IMR-90 (cell line): ENCODE data around the gene CDC25A. TPM values are rescaled to one million over a fixed set of nuclear protein-coding genes. Genes with fewer than 3 reads are reported as not detected.

Experiments
- ATAC-seq: fragments of 200-7000 bp; cut with Tn5 transposase; 2 replicates; pipeline ENCODE4 v1.9.1; 2020; ENCODE audit warnings: low read depth, mild to moderate bottlenecking, moderate library complexity
- BruUV-seq: library from RNA; stranded (reverse); fragments of 400-500 nt; replicated peaks from 2 replicates; lab custom pipeline; 2021; lab: Mats Ljungman, UMichigan
- CTCF ChIA-PET: fragments of 300-600 bp; formaldehyde crosslinking; extraction: SDS; loops from one replicate; lab custom pipeline; 2021; ENCODE audit warnings: antibody characterized with exemption; lab: Yijun Ruan, JAX
- POLR2A ChIA-PET: fragments of 300-600 bp; sonication (Branson Sonifier 250); formaldehyde crosslinking; loops from one replicate; lab custom pipeline; 2022; ENCODE audit warnings: antibody characterized with exemption; ENCODE audit not compliant: unreplicated experiment; lab: Charles Lee
- DNase-seq: peaks from one replicate; pipeline ENCODE4 v3.0.0; 2013
- H2AFZ ChIP-seq: replicated peaks from 2 replicates; pipeline ENCODE3; 2013; ENCODE audit warnings: low read length, mild to moderate bottlenecking; ENCODE audit not compliant: poor library complexity
- H2AK5ac ChIP-seq: 2 replicates; pipeline ENCODE4 v1.6.1; 2013; ENCODE audit warnings: low read depth, low read length, inconsistent platforms
- H2AK9ac ChIP-seq: replicated peaks from 2 replicates; pipeline ENCODE3; 2013; ENCODE audit warnings: mild to moderate bottlenecking, low read depth, low read length, moderate library complexity; ENCODE audit not compliant: poor library complexity
- H2BK120ac ChIP-seq: 2 replicates; pipeline ENCODE4 v1.6.1; 2013; ENCODE audit warnings: low read depth, low read length, inconsistent platforms
- H2BK15ac ChIP-seq: 3 replicates; pipeline ENCODE4 v1.6.1; 2013; ENCODE audit warnings: low read depth, low read length, inconsistent platforms
- H2BK20ac ChIP-seq: 2 replicates; pipeline ENCODE4 v1.6.1; 2013; ENCODE audit warnings: low read depth, mild to moderate bottlenecking, inconsistent platforms, low read length, moderate library complexity
- H2BK5ac ChIP-seq: 2 replicates; pipeline ENCODE4 v1.6.1; 2013; ENCODE audit warnings: mild to moderate bottlenecking, low read depth, low read length, inconsistent platforms; ENCODE audit not compliant: poor library complexity, severe bottlenecking
- H3K14ac ChIP-seq: replicated peaks from 2 replicates; pipeline ENCODE4 v1.6.1; 2013; ENCODE audit warnings: low read depth, low read length, inconsistent platforms
- H3K18ac ChIP-seq: 2 replicates; pipeline ENCODE4 v1.6.1; 2013; ENCODE audit warnings: low read depth, low read length, control low read depth
- H3K23ac ChIP-seq: 2 replicates; pipeline ENCODE4 v1.6.1; 2013; ENCODE audit warnings: low read depth, low read length, inconsistent platforms
- H3K27ac ChIP-seq: 2 replicates; pipeline ENCODE4 v1.5.1; 2013; ENCODE audit warnings: mild to moderate bottlenecking, control low read depth, low read length; ENCODE audit not compliant: insufficient read depth
- H3K27me3 ChIP-seq: 2 replicates; pipeline ENCODE4 v1.6.1; 2013; ENCODE audit warnings: low read length; ENCODE audit not compliant: control insufficient read depth, insufficient read depth
- H3K36me3 ChIP-seq: 2 replicates; pipeline ENCODE4 v1.6.1; 2013; ENCODE audit warnings: low read length, mixed read lengths; ENCODE audit not compliant: control insufficient read depth, insufficient read depth
- H3K4ac ChIP-seq: 2 replicates; pipeline ENCODE4 v1.6.1; 2013; ENCODE audit warnings: low read depth, low read length, inconsistent platforms
- H3K4me1 ChIP-seq: 2 replicates; pipeline ENCODE4 v1.6.1; 2013; ENCODE audit warnings: low read length, mixed read lengths; ENCODE audit not compliant: control insufficient read depth, insufficient read depth
- H3K4me2 ChIP-seq: 2 replicates; pipeline ENCODE4 v1.6.1; 2013; ENCODE audit warnings: low read depth, mild to moderate bottlenecking, control low read depth, low read length, moderate library complexity
- H3K4me3 ChIP-seq: 2 replicates; pipeline ENCODE4 v1.5.1; 2013; ENCODE audit warnings: low read depth, mild to moderate bottlenecking, control low read depth, low read length, moderate library complexity; ENCODE audit not compliant: insufficient read depth
- H3K56ac ChIP-seq: 2 replicates; pipeline ENCODE4 v1.6.1; 2013; ENCODE audit warnings: low read length, inconsistent platforms; ENCODE audit not compliant: insufficient read depth; ENCODE audit errors: extremely low read depth
- H3K79me1 ChIP-seq, 2 experiments: 2 replicates each; pipeline ENCODE4 v1.6.1; 2013; ENCODE audit warnings: low read length in 2 of 2, inconsistent platforms in 1 of 2, low read depth in 1 of 2
- H3K9ac ChIP-seq: 2 replicates; pipeline ENCODE4 v1.6.1; 2013; ENCODE audit warnings: low read depth, low read length, control low read depth
- H3K9me1 ChIP-seq: 2 replicates; pipeline ENCODE4 v1.6.1; 2013; ENCODE audit warnings: low read length, inconsistent platforms; ENCODE audit not compliant: insufficient read depth
- H3K9me3 ChIP-seq: 2 replicates; pipeline ENCODE4 v1.6.1; 2013; ENCODE audit warnings: low read length; ENCODE audit not compliant: control insufficient read depth, insufficient read depth
- H4K20me1 ChIP-seq: 2 replicates; pipeline ENCODE4 v1.6.1; 2013; ENCODE audit warnings: low read length, inconsistent platforms; ENCODE audit not compliant: insufficient read depth
- H4K5ac ChIP-seq: 2 replicates; pipeline ENCODE4 v1.6.1; 2013; ENCODE audit warnings: mild to moderate bottlenecking, low read depth, low read length, control low read depth
- H4K8ac ChIP-seq, 2 experiments: 2 replicates each; pipeline ENCODE4 v1.6.1; 2013; ENCODE audit warnings: low read depth in 2 of 2, low read length in 2 of 2, control low read depth in 1 of 2, inconsistent platforms in 1 of 2
- H4K91ac ChIP-seq: 2 replicates; pipeline ENCODE4 v1.6.1; 2013; ENCODE audit warnings: low read depth, low read length, inconsistent platforms; ENCODE audit not compliant: insufficient read depth
- BHLHE40 ChIP-seq: fragments of 150-350 bp; IDR thresholded peaks from 2 replicates; pipeline ENCODE4 v1.6.1; 2016; ENCODE audit warnings: mild to moderate bottlenecking, low read depth, low read length
- CHD1 ChIP-seq: IDR thresholded peaks from 2 replicates; pipeline ENCODE4 v1.6.1; 2012; ENCODE audit warnings: low read depth, low read length, improper control_type of control experiment
- FOS ChIP-seq: fragments of 150-350 bp; IDR thresholded peaks from 2 replicates; pipeline ENCODE4 v1.6.1; 2016; ENCODE audit warnings: low read depth, low read length
- MAFK ChIP-seq: IDR thresholded peaks from 2 replicates; pipeline ENCODE4 v1.6.1; 2012; ENCODE audit warnings: low read depth, low read length, improper control_type of control experiment
- MAZ ChIP-seq: IDR thresholded peaks from 2 replicates; pipeline ENCODE4 v1.6.1; 2012; ENCODE audit warnings: low read depth, mild to moderate bottlenecking, low read length, improper control_type of control experiment, moderate library complexity, borderline replicate concordance
- MXI1 ChIP-seq: IDR thresholded peaks from 2 replicates; pipeline ENCODE4 v1.6.1; 2012; ENCODE audit warnings: low read depth, mild to moderate bottlenecking, low read length, moderate library complexity, borderline replicate concordance
- RFX5 ChIP-seq: IDR thresholded peaks from 2 replicates; pipeline ENCODE4 v1.8.0; 2012; ENCODE audit warnings: low read depth, mild to moderate bottlenecking, low read length, moderate library complexity
- SMC3 ChIP-seq: fragments of 150-350 bp; IDR thresholded peaks from 2 replicates; pipeline ENCODE4 v1.6.1; 2016; ENCODE audit warnings: low read depth, mild to moderate bottlenecking, antibody characterized with exemption, low read length, moderate library complexity
- WGBS, 2 experiments: methylation state at CpG; one replicate each; pipeline versions ENCODE4 v1.1.5 to v1.1.7; 2013; ENCODE audit warnings: missing lambda C conversion rate in 2 of 2; ENCODE audit not compliant: insufficient read length in 1 of 2; ENCODE audit errors: extremely low coverage in 2 of 2; 5-methylcytosine and 5-hydroxymethylcytosine counted together
- dilution Hi-C: fragments of 300-500 bp; cut with HindIII; formaldehyde crosslinking; loops from one replicate; pipeline ENCODE4 v1.14.3; 2018; ENCODE audit warnings: low sequenced_read_pairs; ENCODE audit not compliant: unreplicated experiment
- in situ Hi-C: fragments of 300-500 bp; cut with MboI; formaldehyde crosslinking; loops from 3 replicates; pipeline ENCODE4 v1.14.3; 2019; ENCODE audit warnings: low sequenced_read_pairs, inconsistent platforms, mixed read lengths
- intact Hi-C: fragments of 100-400 bp; cut with micrococcal nuclease; formaldehyde crosslinking; loops from 2 replicates; pipeline ENCODE4 v1.10.0; 2022
- polyA plus RNA-seq, 3 experiments: library from polyadenylated mRNA; depleted of rRNA; stranded (reverse); fragments of >200 nt; gene quantifications; 2 replicates each; pipeline ENCODE4 v1.2.3, GENCODE V29; 2012; ENCODE audit warnings: low replicate concordance in 1 of 3
- total RNA-seq: library from RNA; depleted of rRNA; stranded (reverse); fragments of >200 nt; gene quantifications from 2 replicates; pipeline ENCODE4 v1.2.3, GENCODE V29; 2012
- TF ChIP-seq, protein P1 (sequence below): fragments of 150-350 bp; IDR thresholded peaks from 2 replicates; pipeline ENCODE4 v1.6.1; 2017; ENCODE audit warnings: mild to moderate bottlenecking, antibody characterized with exemption, low read length, low read depth

The CDC25A gene
- total and polyA plus RNA-seq, 2 of the 4 experiments (the other 2 are of a cell fraction): 4.2 to 10.6 TPM

DNA sequence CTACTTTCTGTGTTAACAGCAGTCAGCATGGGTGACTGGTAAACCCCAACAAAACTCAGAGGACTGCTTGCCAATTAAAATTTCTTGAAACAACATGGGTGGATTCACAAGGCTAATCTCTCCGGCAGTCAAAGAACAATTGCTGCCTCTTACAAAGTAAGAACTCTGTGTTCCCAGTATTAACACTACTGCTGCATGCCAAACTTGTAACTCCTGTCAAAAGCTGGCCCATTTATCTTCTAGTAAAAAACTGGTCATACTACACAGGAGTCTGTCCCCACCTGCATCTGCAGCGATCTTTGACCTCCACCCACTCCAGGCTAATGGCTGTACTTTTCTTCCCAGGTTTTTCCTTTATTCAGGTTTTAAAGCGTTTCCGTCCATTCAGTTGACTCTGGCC, 44.0 kb upstream of the CDC25A start:
- Histone ChIP-seq H2AK5ac (no peak overlapping the region), H2AFZ (no peak overlapping the region), H4K8ac (no peak overlapping the region), H4K5ac (no peak overlapping the region), H3K4ac (no peak overlapping the region), H3K36me3 (no peaks in the 10 kb centered on the region), H3K27ac (no peak overlapping the region), H3K9me3 (no peaks in the 10 kb centered on the region), H4K91ac (no peak overlapping the region), H3K9me1 (no peaks in the 10 kb centered on the region), H3K4me1 (no peaks in the 10 kb centered on the region), H2BK5ac (no peak overlapping the region), H3K14ac (no peak overlapping the region), H4K20me1 (no peaks in the 10 kb centered on the region), H3K79me1 (no peaks in the 10 kb centered on the region), H3K4me2 (no peak overlapping the region), H3K23ac (no peak overlapping the region), H3K4me3 (no peak overlapping the region), H3K56ac (no peak overlapping the region), H2BK120ac (no peak overlapping the region), H2AK9ac (no peak overlapping the region), H2BK15ac (no peak overlapping the region), H3K9ac (no peak overlapping the region), H2BK20ac (no peak overlapping the region), H3K27me3 (peaks cover 1% of the 10 kb centered on the region; the same call in 1 of the 2 replicates), H3K18ac (no peak overlapping the region)
- no peak for ATAC-seq
- TF ChIP-seq SMC3 (no peak), MXI1 (no peak), MAZ (no peak), MAFK (no peak), CHD1 (no peak), RFX5 (no peak), BHLHE40 (no peak), FOS (no peak)
- TF ChIP-seq, protein P1, sequence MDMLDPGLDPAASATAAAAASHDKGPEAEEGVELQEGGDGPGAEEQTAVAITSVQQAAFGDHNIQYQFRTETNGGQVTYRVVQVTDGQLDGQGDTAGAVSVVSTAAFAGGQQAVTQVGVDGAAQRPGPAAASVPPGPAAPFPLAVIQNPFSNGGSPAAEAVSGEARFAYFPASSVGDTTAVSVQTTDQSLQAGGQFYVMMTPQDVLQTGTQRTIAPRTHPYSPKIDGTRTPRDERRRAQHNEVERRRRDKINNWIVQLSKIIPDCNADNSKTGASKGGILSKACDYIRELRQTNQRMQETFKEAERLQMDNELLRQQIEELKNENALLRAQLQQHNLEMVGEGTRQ: no peak
- no CpG with 5 or more reads among the region's 4 CpGs for whole genome bisulfite sequencing, 2 experiments
- POLR2A ChIA-PET: no interaction called here
- dilution Hi-C loops: no loop called here
- CTCF ChIA-PET: no interaction called here
- DNase-seq: no peak
- no TSS peak for BruUV-seq
- in situ Hi-C loops: no loop called here
- intact Hi-C loops: loop anchor here (1.0 kb wide), 1 partner anchor 204 kb away; no protein-coding TSS in a partner anchor
